Body of pancreas (tissue), 4 donors: Measurements from ENCODE around the gene ARHGEF4. TPM values are rescaled to one million over a fixed set of nuclear protein-coding genes. Genes with fewer than 3 reads are reported as not detected.

ENCODE experiments used
- ATAC-seq: fragments of 150-250 bp; one replicate; pipeline ENCODE4 v1.9.1; 2016
- DNase-seq, 4 donors: peaks; one replicate each; pipeline ENCODE4 v3.0.0-alpha.2; 2019
- H3K27ac ChIP-seq, 4 donors: fragments of 200-600 bp; sonication (generic); 1 replicate in 3 of 4; 2 replicates in 1 of 4; pipeline versions ENCODE4 v1.5.1 to v1.6.1; 2016 to 2019; ENCODE audit warnings: mild to moderate bottlenecking in 1 of 4, mixed read lengths in 1 of 4, moderate library complexity in 1 of 4
- H3K27me3 ChIP-seq, 2 donors: fragments of 200-600 bp; sonication (generic); one replicate each; pipeline ENCODE4 v1.6.0; 2016; ENCODE audit warnings: mild to moderate bottlenecking in 1 of 2
- H3K36me3 ChIP-seq, 2 donors: fragments of 200-600 bp; sonication (generic); replicated peaks in 1 of 2; 2 replicates each; pipeline ENCODE4 v1.5.1; 2016; ENCODE audit warnings: low read depth in 2 of 2; ENCODE audit not compliant: insufficient read depth in 1 of 2
- H3K4me1 ChIP-seq: fragments of 200-600 bp; sonication (generic); one replicate; pipeline ENCODE4 v1.6.0; 2016
- H3K4me3 ChIP-seq, 2 donors: fragments of 200-600 bp; sonication (generic); 1 replicate in 1 of 2; 2 replicates in 1 of 2; pipeline ENCODE4 v1.5.1; 2016 to 2019
- H3K9me3 ChIP-seq, 3 donors: fragments of 200-600 bp; sonication (generic); 1 replicate in 2 of 3; 2 replicates in 1 of 3; pipeline ENCODE4 v1.5.1; 2016
- CTCF ChIP-seq, 7 experiments: fragments of 450-650 bp in 4 of 7; fragments of 200-600 bp in 3 of 7; sonication (generic) in 3 of 7; IDR thresholded peaks; one replicate each; pipeline ENCODE4 v1.5.1; 2016 to 2019; ENCODE audit warnings: antibody characterized with exemption in 7 of 7
- POLR2A ChIP-seq, 3 donors: fragments of 450-650 bp; IDR thresholded peaks; one replicate each; pipeline ENCODE4 v1.6.1; 2016; ENCODE audit warnings: antibody characterized with exemption in 3 of 3, mild to moderate bottlenecking in 2 of 3
- WGBS, 2 donors: methylation state at CpG; one replicate each; pipeline ENCODE4 v1.1.5; 2017; 5-methylcytosine and 5-hydroxymethylcytosine counted together
- intact Hi-C: fragments of 100-400 bp; cut with DNase I; formaldehyde crosslinking; loops from one replicate; pipeline ENCODE4 v1.15.1; 2023
- total RNA-seq, 2 donors: library from RNA; depleted of rRNA; stranded (reverse); fragments of >200 nt; gene quantifications; one replicate each; pipeline ENCODE4 v1.1.0, GENCODE V29; 2016

ARHGEF4 gene
- total RNA-seq, 2 donors from 2014 or later, result 28.8 to 39.9 TPM

- ATAC-seq, result no peak
- 89 to 100% methylated on average over 2 of the region's 2 CpGs for WGBS, 2 donors
- TF ChIP-seq CTCF (IDR thresholded peaks at IDR 0.05) (no peak), POLR2A (IDR thresholded peaks at IDR 0.05) (no peak)
- Histone ChIP-seq H3K9me3 (no peaks in the 10 kb centered on the region), H3K4me1 (no peaks in the 10 kb centered on the region), H3K27me3 (no peaks in the 10 kb centered on the region), H3K27ac (no peak overlapping the region), H3K4me3 (no peak overlapping the region), H3K36me3 (no peaks in the 10 kb centered on the region)
- DNase-seq, result no peak
- intact Hi-C loops, result no loop called here
These were observed 169.8 kb downstream of the ARHGEF4 start for GRCh38 chr2:131006561-131006960.

- WGBS, 2 donors, result 86 to 97% methylated on average over 1 of the region's 1 CpG
- no peak overlapping the region for H3K27ac ChIP-seq
- no peak for ATAC-seq
These were observed 172.3 kb downstream of the ARHGEF4 start for GRCh38 chr2:131008967-131009366.

GRCh38 chr2:131009713-131010475, 173.2 kb downstream of the ARHGEF4 start:
- Histone ChIP-seq H3K27me3 (no peaks in the 10 kb centered on the region), H3K4me3 (no peak overlapping the region), H3K9me3 (no peaks in the 10 kb centered on the region), H3K36me3 (no peaks in the 10 kb centered on the region), H3K27ac (no peak overlapping the region), H3K4me1 (no peaks in the 10 kb centered on the region)
- DNase-seq (no peak), ATAC-seq (no peak)
- TF ChIP-seq POLR2A (IDR thresholded peaks at IDR 0.05) (no peak), CTCF (IDR thresholded peaks at IDR 0.05) (no peak)
- WGBS, 2 donors, result 78 to 84% methylated on average over 6 of the region's 6 CpGs
- intact Hi-C loops, result no loop called here

More at GRCh38 chr2:131008967-131009366, 172.3 kb downstream of the ARHGEF4 start:
- intact Hi-C loops, result no loop called here
- H3K27me3 ChIP-seq, result no peaks in the 10 kb centered on the region
- no peaks in the 10 kb centered on the region for H3K4me1 ChIP-seq
- no peak overlapping the region for H3K4me3 ChIP-seq
- TF ChIP-seq CTCF (IDR thresholded peaks at IDR 0.05) (no peak), POLR2A (IDR thresholded peaks at IDR 0.05) (no peak)
- no peaks in the 10 kb centered on the region for H3K9me3 ChIP-seq
- no peaks in the 10 kb centered on the region for H3K36me3 ChIP-seq
- no peak for DNase-seq

- no peaks in the 10 kb centered on the region for H3K36me3 ChIP-seq
- 67 to 79% methylated on average over 4 of the region's 4 CpGs for WGBS, 2 donors
- no peaks in the 10 kb centered on the region for H3K27me3 ChIP-seq
- H3K9me3 ChIP-seq, result no peaks in the 10 kb centered on the region
- no peak overlapping the region for H3K27ac ChIP-seq
- no peak overlapping the region for H3K4me3 ChIP-seq
- ATAC-seq (no peak), DNase-seq (no peak)
- intact Hi-C loops, result no loop called here
- TF ChIP-seq CTCF (IDR thresholded peaks at IDR 0.05) (no peak), POLR2A (IDR thresholded peaks at IDR 0.05) (no peak)
- no peaks in the 10 kb centered on the region for H3K4me1 ChIP-seq
These were observed 173.9 kb downstream of the ARHGEF4 start for GRCh38 chr2:131010566-131010965.

- TF ChIP-seq CTCF (IDR thresholded peaks at IDR 0.05) (no peak), POLR2A (IDR thresholded peaks at IDR 0.05) (no peak)
- ATAC-seq, result no peak
- no peaks in the 10 kb centered on the region for H3K9me3 ChIP-seq
These were observed 174.8 kb downstream of the ARHGEF4 start for GRCh38 chr2:131011486-131011885.

More at GRCh38 chr2:131011486-131011885, 174.8 kb downstream of the ARHGEF4 start:
- no peaks in the 10 kb centered on the region for H3K27me3 ChIP-seq
- no peak for DNase-seq
- intact Hi-C loops, result no loop called here
- no peak overlapping the region for H3K4me3 ChIP-seq
- WGBS, 2 donors, result 61 to 62% methylated on average over 7 of the region's 7 CpGs
- H3K4me1 ChIP-seq, result no peaks in the 10 kb centered on the region
- H3K27ac ChIP-seq, result no peak overlapping the region
- no peaks in the 10 kb centered on the region for H3K36me3 ChIP-seq
